ENCODE data around the gene LY6G6C. TPM values are rescaled to one million over a fixed set of nuclear protein-coding genes. Genes with fewer than 3 reads are reported as not detected.

LY6G6C gene
- total and polyA plus RNA-seq, 11 donors = 0.27 TPM; not detected in 10

DNA sequence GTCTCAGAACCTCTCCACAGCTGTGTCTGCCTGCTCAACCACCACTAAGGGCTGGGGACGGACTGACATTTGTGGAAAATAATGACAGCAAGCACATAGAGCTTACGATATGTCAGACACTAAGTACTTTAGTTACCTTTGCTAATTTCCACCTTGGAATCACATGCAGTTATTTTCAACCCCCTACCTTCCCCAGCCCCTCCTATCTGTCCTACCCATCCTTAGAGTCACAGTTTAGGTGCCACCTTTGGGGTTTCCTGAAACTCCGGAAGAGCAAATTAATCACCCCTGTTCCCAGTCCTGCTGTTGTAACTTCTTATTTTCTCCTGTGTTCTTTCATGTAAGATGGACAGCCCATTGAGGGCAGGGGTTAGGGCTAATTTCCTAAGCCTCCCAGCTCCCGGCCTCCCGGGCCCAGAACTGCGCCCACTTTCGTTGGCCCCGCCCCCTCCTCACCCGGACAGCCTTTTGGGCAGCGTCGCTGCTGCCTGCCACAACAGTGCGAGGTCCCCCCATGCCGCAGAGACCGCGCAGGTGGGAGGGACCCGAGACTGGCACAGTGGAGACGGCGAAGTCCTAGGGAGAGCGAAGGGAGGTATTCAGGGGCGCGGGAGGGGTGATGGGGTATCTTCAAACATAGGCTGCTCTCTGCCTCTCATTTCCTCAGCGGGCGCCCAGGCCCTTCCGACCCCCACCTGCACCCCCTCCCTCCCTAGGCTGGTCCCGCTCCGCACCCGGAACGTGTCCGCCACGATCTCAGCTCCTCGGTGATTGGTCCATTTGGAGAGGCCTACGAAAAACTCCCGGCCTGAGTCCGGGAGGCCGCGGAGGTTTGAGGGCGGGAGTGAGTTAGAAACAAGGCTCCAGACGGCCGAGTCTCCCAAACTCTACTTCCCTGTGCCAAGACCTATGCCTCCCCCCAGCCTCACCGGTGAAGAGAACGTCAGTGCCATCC, 6.4 kb upstream of the LY6G6C start:
- DNase-seq (peak in 1 of 5 donors; percentile 68), ATAC-seq (no peak)
- H3K27ac ChIP-seq = peak overlapping the region in 11 of 12 donors; percentile 37 to 99 (median 97)
- no peak for TF ChIP-seq POLR2A (IDR thresholded peaks at IDR 0.05)
- TF ChIP-seq, protein P1, sequence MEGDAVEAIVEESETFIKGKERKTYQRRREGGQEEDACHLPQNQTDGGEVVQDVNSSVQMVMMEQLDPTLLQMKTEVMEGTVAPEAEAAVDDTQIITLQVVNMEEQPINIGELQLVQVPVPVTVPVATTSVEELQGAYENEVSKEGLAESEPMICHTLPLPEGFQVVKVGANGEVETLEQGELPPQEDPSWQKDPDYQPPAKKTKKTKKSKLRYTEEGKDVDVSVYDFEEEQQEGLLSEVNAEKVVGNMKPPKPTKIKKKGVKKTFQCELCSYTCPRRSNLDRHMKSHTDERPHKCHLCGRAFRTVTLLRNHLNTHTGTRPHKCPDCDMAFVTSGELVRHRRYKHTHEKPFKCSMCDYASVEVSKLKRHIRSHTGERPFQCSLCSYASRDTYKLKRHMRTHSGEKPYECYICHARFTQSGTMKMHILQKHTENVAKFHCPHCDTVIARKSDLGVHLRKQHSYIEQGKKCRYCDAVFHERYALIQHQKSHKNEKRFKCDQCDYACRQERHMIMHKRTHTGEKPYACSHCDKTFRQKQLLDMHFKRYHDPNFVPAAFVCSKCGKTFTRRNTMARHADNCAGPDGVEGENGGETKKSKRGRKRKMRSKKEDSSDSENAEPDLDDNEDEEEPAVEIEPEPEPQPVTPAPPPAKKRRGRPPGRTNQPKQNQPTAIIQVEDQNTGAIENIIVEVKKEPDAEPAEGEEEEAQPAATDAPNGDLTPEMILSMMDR (IDR thresholded peaks at IDR 0.05) = no peak
- 70 to 82% (median 73%) methylated on average over 39 to 41 of the region's 41 CpGs for WGBS, 4 donors
- peak overlapping the region in 11 of 12 donors; percentile 63 to 95 (median 77) for H3K4me3 ChIP-seq
- H3K9me3 ChIP-seq = no peaks in the 10 kb centered on the region
- intact Hi-C loops (cut with DNase I) = loop anchor here in 7 of 10 donors (2.0 to 5.0 kb wide), 5 partner anchors 25 to 104 kb away; partner anchors contain the start of genes LY6G5C (in 3 of the 7), ABHD16A (in 2 of the 7) and SAPCD1 (in 1 of the 7)
- peaks cover 3 to 60% (median 48%) of the 10 kb centered on the region in 9 donors for H3K36me3 ChIP-seq
- H3K27me3 ChIP-seq = no peaks in the 10 kb centered on the region
- peaks cover 0 to 69% (median 23%) of the 10 kb centered on the region in 12 donors for H3K4me1 ChIP-seq

DNA sequence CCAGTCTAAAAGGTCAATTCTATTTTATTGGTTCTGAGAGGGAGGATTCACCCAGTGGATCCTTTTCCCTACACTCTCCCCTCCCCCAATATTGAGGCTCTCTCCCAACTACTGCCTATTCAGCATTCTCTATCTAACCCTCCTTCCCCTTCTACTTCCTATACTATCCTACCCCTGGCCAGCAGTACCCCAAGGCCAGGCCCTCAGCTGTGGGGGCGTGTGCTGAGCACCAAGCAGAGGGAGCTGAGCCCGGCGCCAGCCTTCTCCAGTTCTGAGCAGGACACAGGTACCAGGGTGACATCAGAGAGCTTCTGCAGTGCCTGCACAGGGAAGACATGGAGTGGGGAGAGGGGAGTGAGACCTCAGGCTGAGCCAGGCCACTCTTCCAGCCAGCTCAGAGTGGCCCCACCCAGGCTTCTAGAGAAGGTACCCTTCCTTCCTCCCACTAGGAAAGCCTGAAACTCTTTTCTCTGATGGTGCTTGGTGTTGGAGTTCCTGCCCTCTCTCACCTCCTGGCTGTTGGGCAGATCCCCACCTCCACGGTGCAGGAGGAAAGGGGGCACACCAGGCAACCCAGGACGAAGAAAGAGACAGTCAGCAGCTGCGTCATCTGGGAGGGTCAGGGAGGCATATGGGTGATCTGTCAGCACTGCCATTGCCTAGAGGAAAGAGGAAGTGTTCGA, 5.6 kb upstream of the LY6G6C start:
- intact Hi-C loops (cut with DNase I) = loop anchor here in 6 of 10 donors (5.0 kb wide), 4 partner anchors 35 to 105 kb away; partner anchors contain the start of genes LY6G5C (in 3 of the 6) and SAPCD1 (in 1 of the 6)

DNA sequence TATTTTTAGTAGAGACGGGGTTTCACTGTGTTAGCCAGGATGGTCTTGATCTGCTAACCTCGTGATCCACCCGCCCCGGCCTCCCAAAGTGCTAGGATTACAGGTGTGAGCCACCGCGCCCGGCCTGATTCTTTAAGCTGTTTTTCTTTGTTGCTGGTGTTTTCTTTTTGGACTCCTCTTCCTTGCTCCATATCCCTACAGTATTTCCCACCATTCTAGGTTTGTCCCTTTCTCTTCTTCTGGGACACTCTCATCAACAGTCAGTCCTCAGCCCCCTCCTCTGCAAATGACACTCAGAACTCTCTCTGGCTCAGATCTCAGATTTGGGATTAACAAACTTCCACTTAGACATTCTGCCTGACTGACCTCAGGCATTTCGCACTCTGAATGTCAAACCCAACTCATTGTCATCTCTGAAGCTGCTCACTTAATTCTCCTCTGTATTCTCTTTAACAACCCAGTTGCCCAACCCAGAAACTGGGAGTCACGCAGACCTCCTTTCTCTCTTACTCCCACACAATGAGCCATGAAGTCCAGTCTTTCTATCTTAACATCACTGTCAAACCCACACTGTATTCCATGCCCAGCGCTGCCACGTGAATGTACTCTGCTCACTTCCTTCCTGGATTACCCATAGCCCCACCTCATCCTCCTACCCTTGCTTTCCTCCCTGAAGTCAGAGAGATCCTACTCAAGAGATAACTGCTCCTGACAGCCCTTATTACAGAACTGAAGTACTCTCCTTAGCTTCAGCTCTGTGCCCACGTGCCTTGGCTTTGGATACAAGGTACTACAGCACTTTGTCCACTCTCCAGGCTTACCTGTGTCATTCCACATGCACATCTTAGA, 4.2 kb upstream of the LY6G6C start:
- intact Hi-C loops (cut with DNase I) = loop anchor here in 6 of 10 donors (5.0 kb wide), 4 partner anchors 37 to 107 kb away; partner anchors contain the start of genes LY6G5C (in 3 of the 6) and SAPCD1 (in 1 of the 6)
- peak overlapping the region in 1 of 12 donors; percentile 98 for H3K27ac ChIP-seq

More for the DNA sequence above, 5.6 kb upstream of the LY6G6C start:
- WGBS, 4 donors = 73 to 79% (median 75%) methylated on average over 7 of the region's 7 CpGs
- Histone ChIP-seq H3K36me3 (peaks cover 0 to 52% (median 39%) of the 10 kb centered on the region in 9 donors), H3K9me3 (no peaks in the 10 kb centered on the region), H3K27me3 (no peaks in the 10 kb centered on the region), H3K27ac (peak overlapping the region in 8 of 12 donors; percentile 33 to 99 (median 97)), H3K4me1 (peaks cover 0 to 61% (median 22%) of the 10 kb centered on the region in 12 donors), H3K4me3 (peak overlapping the region in 3 of 12 donors; percentile 67 to 79 (median 76))
- ATAC-seq (peak in 1 of 4 donors; percentile 7), DNase-seq (peak in 4 of 5 donors; percentile 36 to 56 (median 47))
- TF ChIP-seq, protein P1 (IDR thresholded peaks at IDR 0.05) = no peak
- TF ChIP-seq POLR2A (IDR thresholded peaks at IDR 0.05) = no peak

More for the DNA sequence above, 4.2 kb upstream of the LY6G6C start:
- ATAC-seq (no peak), DNase-seq (no peak)
- 84 to 88% (median 87%) methylated on average over 12 of the region's 12 CpGs for WGBS, 4 donors
- Histone ChIP-seq H3K9me3 (no peaks in the 10 kb centered on the region), H3K27me3 (no peaks in the 10 kb centered on the region), H3K4me1 (peaks cover 0 to 46% (median 20%) of the 10 kb centered on the region in 12 donors), H3K4me3 (no peak overlapping the region), H3K36me3 (peaks cover 0 to 38% (median 25%) of the 10 kb centered on the region in 9 donors)
- TF ChIP-seq POLR2A (IDR thresholded peaks at IDR 0.05) = no peak
- TF ChIP-seq, protein P1 (IDR thresholded peaks at IDR 0.05) = no peak
